Esophagus (tissue), 2 donors: ENCODE results near the gene DERL2. TPM values are rescaled to one million over a fixed set of nuclear protein-coding genes. Genes with fewer than 3 reads are reported as not detected.

Source experiments
- H3K27ac ChIP-seq, 2 donors: one replicate each; pipeline ENCODE4 v1.5.1; 2013; ENCODE audit warnings: low read depth in 2 of 2, mild to moderate bottlenecking in 2 of 2, inconsistent platforms in 1 of 2, low read length in 1 of 2, moderate library complexity in 1 of 2
- H3K27me3 ChIP-seq, 2 donors: one replicate each; pipeline ENCODE4 v1.6.1; 2013; ENCODE audit warnings: low read length in 2 of 2, control low read depth in 1 of 2, mild to moderate bottlenecking in 1 of 2; ENCODE audit not compliant: insufficient read depth in 2 of 2, control insufficient read depth in 1 of 2
- H3K36me3 ChIP-seq, 2 donors: one replicate each; pipeline ENCODE4 v1.6.1; 2013; ENCODE audit warnings: low read length in 1 of 2; ENCODE audit not compliant: control insufficient read depth in 2 of 2, insufficient read depth in 2 of 2
- H3K4me1 ChIP-seq, 2 donors: one replicate each; pipeline ENCODE4 v1.6.1; 2013; ENCODE audit warnings: low read length in 1 of 2; ENCODE audit not compliant: control insufficient read depth in 2 of 2, insufficient read depth in 2 of 2
- H3K4me3 ChIP-seq, 2 donors: one replicate each; pipeline ENCODE4 v1.5.1; 2013; ENCODE audit warnings: low read length in 2 of 2, mild to moderate bottlenecking in 2 of 2, low read depth in 1 of 2, moderate library complexity in 1 of 2
- H3K9me3 ChIP-seq, 2 donors: one replicate each; pipeline ENCODE4 v1.6.1; 2013; ENCODE audit warnings: mild to moderate bottlenecking in 2 of 2, low read depth in 1 of 2, low read length in 1 of 2, moderate library complexity in 1 of 2; ENCODE audit not compliant: control insufficient read depth in 2 of 2, insufficient read depth in 1 of 2
- WGBS, 2 donors: extraction: QIAGEN DNeasy Blood & Tissue Kit; methylation state at CpG; one replicate each; pipeline ENCODE4 v1.1.7; 2013; 5-methylcytosine and 5-hydroxymethylcytosine counted together
- polyA plus RNA-seq, 2 donors: library from polyadenylated mRNA; stranded (reverse); fragments of 200-250 nt; gene quantifications; one replicate each; pipeline ENCODE4 v1.2.3, GENCODE V29; 2013
- donor health status: healthy with polysubstance abuse.
- donor health status: Bipolar disorder and iron deficiency.

DERL2 gene
- polyA plus RNA-seq, 2 donors = 40.1 to 53.8 TPM

GRCh38 chr17:5506307-5506706 lies 20.3 kb upstream of the DERL2 start:
- no peaks in the 10 kb centered on the region for H3K36me3 ChIP-seq
- H3K4me3 ChIP-seq = no peak overlapping the region
- H3K27ac ChIP-seq = no peak overlapping the region
- no peaks in the 10 kb centered on the region for H3K27me3 ChIP-seq
- H3K4me1 ChIP-seq = no peaks in the 10 kb centered on the region
- H3K9me3 ChIP-seq = no peaks in the 10 kb centered on the region
- WGBS, 2 donors = 87 to 95% methylated on average over 5 of the region's 5 CpGs

DNA sequence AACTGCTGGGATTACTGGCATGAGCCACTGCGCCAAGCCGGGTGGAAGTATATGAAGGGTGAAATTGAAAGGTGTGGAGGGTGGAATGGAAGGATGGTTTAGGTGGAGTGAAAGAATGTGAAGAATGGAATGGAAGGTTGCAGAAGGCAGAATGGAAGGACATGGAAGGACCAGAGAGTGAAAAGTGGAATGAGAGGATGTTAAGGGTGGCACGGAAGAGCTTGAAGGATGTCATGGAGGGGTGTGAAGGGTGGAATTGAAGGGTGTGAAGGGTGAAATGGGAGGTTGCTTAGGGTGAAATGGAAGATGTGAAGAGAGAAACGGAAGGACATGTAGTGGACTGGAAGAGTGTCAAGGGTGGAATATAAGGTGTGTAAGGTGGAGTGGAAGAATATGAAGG lies 16.6 kb upstream of the DERL2 start:
- no peaks in the 10 kb centered on the region for H3K9me3 ChIP-seq
- H3K27me3 ChIP-seq = no peaks in the 10 kb centered on the region
- WGBS, 2 donors = 97% methylated on average over 4 of the region's 4 CpGs
- H3K27ac ChIP-seq = no peak overlapping the region
- H3K36me3 ChIP-seq = no peaks in the 10 kb centered on the region
- H3K4me3 ChIP-seq = no peak overlapping the region
- H3K4me1 ChIP-seq = peaks cover 0 to 5% of the 10 kb centered on the region in 2 donors

DNA sequence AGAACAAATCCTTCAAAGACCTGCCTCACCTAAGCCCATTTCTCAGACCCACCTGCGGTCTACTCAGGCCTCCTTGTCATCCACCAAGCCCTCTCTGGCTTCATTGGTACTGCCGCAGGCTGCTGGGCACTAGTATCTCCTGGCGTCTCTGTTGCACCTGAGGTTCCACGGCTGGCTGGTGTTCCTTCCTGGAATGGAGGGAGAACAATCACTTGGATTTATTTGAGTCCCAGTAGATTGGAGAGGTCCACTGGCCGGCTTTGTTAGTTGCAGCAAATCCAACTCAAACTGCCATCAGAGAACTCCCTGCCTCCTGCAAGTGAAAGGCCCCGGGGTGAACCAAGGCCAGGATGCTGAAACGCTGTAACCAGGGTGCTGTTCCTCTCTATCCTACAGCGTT lies 15.7 kb upstream of the DERL2 start:
- H3K9me3 ChIP-seq = no peaks in the 10 kb centered on the region
- H3K4me3 ChIP-seq = no peak overlapping the region
- no peaks in the 10 kb centered on the region for H3K27me3 ChIP-seq
- no peaks in the 10 kb centered on the region for H3K36me3 ChIP-seq
- 83 to 88% methylated on average over 8 of the region's 8 CpGs for WGBS, 2 donors
- peaks cover 0 to 5% of the 10 kb centered on the region in 2 donors for H3K4me1 ChIP-seq
- no peak overlapping the region for H3K27ac ChIP-seq

GRCh38 chr17:5500589-5501391 lies 14.8 kb upstream of the DERL2 start:
- no peaks in the 10 kb centered on the region for H3K9me3 ChIP-seq
- H3K27ac ChIP-seq = no peak overlapping the region

GRCh38 chr17:5500247-5500588 lies 14.2 kb upstream of the DERL2 start:
- H3K4me3 ChIP-seq = peak overlapping the region; percentile 39 to 48
- 4 to 8% methylated on average over 18 of the region's 18 CpGs for WGBS, 2 donors
- no peaks in the 10 kb centered on the region for H3K27me3 ChIP-seq
- no peaks in the 10 kb centered on the region for H3K36me3 ChIP-seq
- H3K4me1 ChIP-seq = peaks cover 0 to 5% of the 10 kb centered on the region in 2 donors
- no peak overlapping the region for H3K27ac ChIP-seq
- H3K9me3 ChIP-seq = no peaks in the 10 kb centered on the region

More at GRCh38 chr17:5500589-5501391, 14.8 kb upstream of the DERL2 start:
- Histone ChIP-seq H3K36me3 (no peaks in the 10 kb centered on the region), H3K4me3 (peak overlapping the region; percentile 39 to 48), H3K27me3 (no peaks in the 10 kb centered on the region), H3K4me1 (peaks cover 0 to 5% of the 10 kb centered on the region in 2 donors)
- 1 to 4% methylated on average over 58 to 67 of the region's 67 CpGs for WGBS, 2 donors

DNA sequence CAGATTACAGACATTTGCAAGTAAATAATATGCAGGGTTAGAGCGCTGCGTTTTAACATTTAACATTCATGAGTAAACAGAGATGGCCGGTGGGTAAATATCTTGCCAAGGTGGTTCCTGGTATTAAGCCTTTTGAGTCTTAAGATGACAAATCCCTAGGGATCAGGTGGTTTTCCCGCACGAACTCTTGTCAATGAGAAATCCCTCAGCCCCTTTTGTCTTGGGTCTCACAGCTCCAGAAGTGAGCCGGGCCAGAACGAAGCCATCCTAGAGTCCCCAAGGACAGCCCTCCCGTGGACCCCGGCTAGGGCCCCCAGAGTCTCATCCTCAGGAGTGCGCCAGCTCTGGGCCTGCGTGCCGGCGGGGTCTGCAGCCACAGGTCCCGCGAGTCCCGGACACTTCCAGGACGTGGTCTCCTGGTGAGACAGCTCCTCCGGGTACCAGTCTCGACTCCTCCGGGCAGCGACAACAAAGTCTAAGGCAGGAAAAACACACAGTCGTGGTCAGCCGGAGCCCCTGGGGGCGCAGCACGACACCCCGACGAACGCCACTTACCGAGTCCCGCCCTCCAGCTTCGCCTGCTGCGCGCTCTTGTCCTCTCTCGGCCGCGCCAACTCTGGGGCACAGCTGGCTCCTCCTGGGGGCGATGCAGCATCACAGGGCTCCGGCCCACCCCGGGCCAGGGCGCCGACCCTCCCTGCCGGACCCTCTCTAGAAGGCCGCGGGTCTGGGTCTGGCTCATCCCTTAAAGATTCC lies 13.7 kb upstream of the DERL2 start:
- Histone ChIP-seq H3K9me3 (no peaks in the 10 kb centered on the region), H3K36me3 (no peaks in the 10 kb centered on the region), H3K4me3 (peak overlapping the region in 1 of 2 donors; percentile 39), H3K4me1 (peaks cover 0 to 5% of the 10 kb centered on the region in 2 donors), H3K27me3 (no peaks in the 10 kb centered on the region), H3K27ac (no peak overlapping the region)
- WGBS, 2 donors = 26 to 45% methylated on average over 41 to 44 of the region's 44 CpGs

- peaks cover 0 to 2% of the 10 kb centered on the region in 2 donors for H3K36me3 ChIP-seq
- no peak overlapping the region for H3K27ac ChIP-seq
- 87 to 95% methylated on average over 2 of the region's 2 CpGs for WGBS, 2 donors
- H3K4me3 ChIP-seq = no peak overlapping the region
- H3K4me1 ChIP-seq = no peaks in the 10 kb centered on the region
- H3K27me3 ChIP-seq = no peaks in the 10 kb centered on the region
- no peaks in the 10 kb centered on the region for H3K9me3 ChIP-seq
Measured at GRCh38 chr17:5492970-5493369, 7.0 kb upstream of the DERL2 start.

GRCh38 chr17:5488752-5489151 lies 2.8 kb upstream of the DERL2 start:
- WGBS, 2 donors = 67 to 75% methylated on average over 8 of the region's 8 CpGs
- H3K36me3 ChIP-seq = peaks cover 0 to 7% of the 10 kb centered on the region in 2 donors
- H3K27ac ChIP-seq = no peak overlapping the region
- H3K9me3 ChIP-seq = no peaks in the 10 kb centered on the region
- no peaks in the 10 kb centered on the region for H3K27me3 ChIP-seq
- no peak overlapping the region for H3K4me3 ChIP-seq
- no peaks in the 10 kb centered on the region for H3K4me1 ChIP-seq

GRCh38 chr17:5486206-5487124 lies 487 bp upstream of the DERL2 start, which contains the start of gene MIS12:
Gene MIS12, plus strand, starts transcription at chr17:5486566. Its CDS starts 2,297 bp downstream, at chr17:5488863.
- Histone ChIP-seq H3K27me3 (no peaks in the 10 kb centered on the region), H3K9me3 (no peaks in the 10 kb centered on the region), H3K27ac (peak within 1 kb of the TSS; percentile 98 to 100), H3K36me3 (peaks cover 5 to 10% of the 10 kb centered on the region in 2 donors), H3K4me1 (no peaks in the 10 kb centered on the region), H3K4me3 (peak within 1 kb of the TSS; percentile 78 to 93)
- 1% methylated on average over 76 to 77 of the region's 77 CpGs for WGBS, 2 donors
